Fibroblast of peridontal ligament (primary cell): ENCODE measurements around the gene PLPP4.
A peak's percentile ranks its signal among the peaks of the same experiment; 100 is the strongest.

Experiments
- DNase-seq: peaks from one replicate; pipeline ENCODE4 v3.0.0-alpha.2; 2010; ENCODE audit errors: extremely low read depth

The PLPP4 gene

GRCh38 chr10:120486671-120487205 lies 29.7 kb downstream of the PLPP4 start:
- DNase-seq: no peak

- DNase-seq: no peak
Measured at GRCh38 chr10:120490288-120490687, 33.3 kb downstream of the PLPP4 start.

- no peak for DNase-seq
Measured at GRCh38 chr10:120492346-120492745, 35.3 kb downstream of the PLPP4 start.

GRCh38 chr10:120493411-120494312 lies 36.6 kb downstream of the PLPP4 start:
- no peak for DNase-seq

GRCh38 chr10:120494313-120494710 lies 37.3 kb downstream of the PLPP4 start:
- DNase-seq: no peak

GRCh38 chr10:120495226-120496009 lies 38.4 kb downstream of the PLPP4 start:
- DNase-seq: no peak

GRCh38 chr10:120499883-120500282 lies 42.9 kb downstream of the PLPP4 start:
- no peak for DNase-seq

- DNase-seq: peak; percentile 6
Measured at GRCh38 chr10:120503689-120504088, 46.7 kb downstream of the PLPP4 start.

GRCh38 chr10:120504227-120504626 lies 47.2 kb downstream of the PLPP4 start:
- DNase-seq: peak; percentile 20

- no peak for DNase-seq
Measured at GRCh38 chr10:120505056-120505455, 48.0 kb downstream of the PLPP4 start.

- peak; percentile 18 for DNase-seq
Measured at GRCh38 chr10:120505866-120506265, 48.8 kb downstream of the PLPP4 start.

- peak; percentile 55 for DNase-seq
Measured at GRCh38 chr10:120506674-120507073, 49.6 kb downstream of the PLPP4 start.

- DNase-seq: no peak
Measured at GRCh38 chr10:120507175-120507574, 50.1 kb downstream of the PLPP4 start.

- no peak for DNase-seq
Measured at GRCh38 chr10:120507651-120508050, 50.6 kb downstream of the PLPP4 start.

- DNase-seq: peak; percentile 6
Measured at GRCh38 chr10:120508393-120508792, 51.4 kb downstream of the PLPP4 start.

- DNase-seq: no peak
Measured at GRCh38 chr10:120508966-120509365, 51.9 kb downstream of the PLPP4 start.

- DNase-seq: peak; percentile 56
Measured at GRCh38 chr10:120511165-120511564, 54.1 kb downstream of the PLPP4 start.

- no peak for DNase-seq
Measured at GRCh38 chr10:120513307-120513796, 56.3 kb downstream of the PLPP4 start.

GRCh38 chr10:120514035-120514620 lies 57.1 kb downstream of the PLPP4 start:
- peak; percentile 38 for DNase-seq

- DNase-seq: no peak
Measured at GRCh38 chr10:120514959-120515358, 57.9 kb downstream of the PLPP4 start.

GRCh38 chr10:120515741-120516140 lies 58.7 kb downstream of the PLPP4 start:
- no peak for DNase-seq

GRCh38 chr10:120516426-120516825 lies 59.4 kb downstream of the PLPP4 start:
- DNase-seq: no peak
